ENCODE measurements around the gene AHNAK2. TPM values are rescaled to one million over a fixed set of nuclear protein-coding genes. Genes with fewer than 3 reads are reported as not detected.

The AHNAK2 gene
- total RNA-seq, 2 donors from 2014 or later = 3.6 to 5.2 TPM

DNA sequence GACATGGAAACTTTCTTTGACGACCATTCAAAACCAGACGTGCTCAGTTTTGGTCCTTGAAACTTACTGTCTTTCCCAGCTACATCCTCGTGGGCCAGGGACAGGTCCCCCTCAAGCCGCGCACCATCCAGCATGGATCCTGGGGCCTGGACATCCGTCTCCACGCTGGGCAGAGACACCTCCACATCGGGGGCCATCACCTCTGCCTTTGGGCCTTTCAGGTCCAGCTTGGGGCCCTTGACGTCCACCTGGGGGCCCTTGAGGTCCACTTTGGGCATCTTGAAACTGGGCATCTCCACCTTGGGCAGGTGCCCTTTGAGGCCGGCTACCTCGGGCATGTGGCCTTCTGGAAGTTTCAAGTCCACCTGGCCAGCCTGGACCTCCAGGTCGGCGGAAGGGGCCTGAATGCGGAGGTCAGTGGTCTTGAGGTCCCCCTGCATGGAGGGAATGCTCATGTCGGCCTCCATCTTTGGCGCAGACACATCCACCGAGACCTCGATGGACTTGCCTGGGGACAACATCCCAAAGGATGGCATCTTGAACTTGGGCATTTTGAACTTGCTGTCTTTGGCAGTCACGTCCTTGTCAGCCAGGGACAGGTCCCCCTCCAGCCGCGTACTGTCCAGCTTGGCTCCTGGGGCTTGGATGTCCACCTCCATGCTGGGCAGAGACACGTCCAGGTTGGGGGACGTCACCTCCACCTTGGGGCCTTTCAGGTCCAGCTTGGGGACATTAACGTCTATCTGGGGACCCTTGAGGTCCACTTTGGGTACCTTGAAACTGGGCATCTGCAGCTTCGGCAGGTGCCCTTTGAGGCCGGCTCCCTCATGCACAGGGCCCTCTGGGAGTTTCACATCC is 36.4 kb downstream of the AHNAK2 start:
- Histone ChIP-seq H3K27me3 (no peaks in the 10 kb centered on the region), H3K36me3 (replicated peaks in 1 of 2; ENCODE audit: insufficient read depth in 1 of 2, low read depth in 2 of 2) (no peaks in the 10 kb centered on the region), H3K4me1 (no peaks in the 10 kb centered on the region), H3K9me3 (no peaks in the 10 kb centered on the region), H3K27ac (no peak overlapping the region), H3K4me3 (no peak overlapping the region)
- intact Hi-C loops (cut with DNase I) = no loop called here
- WGBS, 2 donors = 79 to 84% methylated on average over 12 to 25 of the region's 26 CpGs
- no peak for ATAC-seq
- TF ChIP-seq CTCF (IDR thresholded peaks at IDR 0.05) (no peak), POLR2A (IDR thresholded peaks at IDR 0.05) (no peak)
- DNase-seq = peak in 1 of 4 donors; percentile 2

GRCh38 chr14:104940526-104941150 is 37.5 kb downstream of the AHNAK2 start:
- ATAC-seq (no peak), DNase-seq (peak in 1 of 4 donors; percentile 3)
- intact Hi-C loops (cut with DNase I) = no loop called here
- Histone ChIP-seq H3K4me3 (no peak overlapping the region), H3K4me1 (peaks cover 2% of the 10 kb centered on the region), H3K9me3 (no peaks in the 10 kb centered on the region), H3K27ac (no peak overlapping the region), H3K36me3 (replicated peaks in 1 of 2; ENCODE audit: insufficient read depth in 1 of 2, low read depth in 2 of 2) (no peaks in the 10 kb centered on the region), H3K27me3 (no peaks in the 10 kb centered on the region)
- TF ChIP-seq POLR2A (IDR thresholded peaks at IDR 0.05) (no peak), CTCF (IDR thresholded peaks at IDR 0.05) (peak in 1 of 7 experiments; percentile 14)
- WGBS, 2 donors = 60 to 61% methylated on average over 3 of the region's 3 CpGs

- Histone ChIP-seq H3K36me3 (replicated peaks in 1 of 2; ENCODE audit: insufficient read depth in 1 of 2, low read depth in 2 of 2) (no peaks in the 10 kb centered on the region), H3K4me3 (no peak overlapping the region), H3K4me1 (peaks cover 10% of the 10 kb centered on the region), H3K9me3 (no peaks in the 10 kb centered on the region), H3K27me3 (no peaks in the 10 kb centered on the region), H3K27ac (no peak overlapping the region)
- ATAC-seq (peak; percentile 60), DNase-seq (peak in 1 of 4 donors; percentile 15)
- TF ChIP-seq POLR2A (IDR thresholded peaks at IDR 0.05) (no peak), CTCF (IDR thresholded peaks at IDR 0.05) (no peak)
- WGBS, 2 donors = 54 to 55% methylated on average over 7 to 11 of the region's 11 CpGs
- intact Hi-C loops (cut with DNase I) = no loop called here
These were observed 38.3 kb downstream of the AHNAK2 start for GRCh38 chr14:104939666-104940410.

DNA sequence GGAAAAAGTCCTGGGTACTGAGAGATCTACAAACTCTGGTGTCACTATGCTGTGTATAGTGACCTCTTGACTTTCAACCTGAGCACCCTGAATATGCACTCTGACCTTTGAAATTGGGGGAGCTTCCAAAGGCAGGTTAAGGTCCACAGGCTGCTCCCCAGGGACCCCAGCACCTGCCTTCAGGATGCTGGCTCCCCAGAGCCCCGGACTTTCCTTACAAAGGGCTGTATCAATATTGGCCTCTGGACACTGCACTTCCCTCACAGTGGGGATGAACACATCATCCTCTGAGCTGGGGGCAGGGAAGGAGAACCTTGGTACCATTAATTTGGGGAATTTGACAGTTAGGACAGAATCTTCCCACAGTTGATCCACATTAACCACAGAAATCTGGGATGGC is 39.2 kb downstream of the AHNAK2 start:
- intact Hi-C loops (cut with DNase I) = no loop called here

More for the DNA sequence above, 39.2 kb downstream of the AHNAK2 start:
- 100% methylated on average over 1 of the region's 1 CpG; no CpG with 5 or more reads in 1 of the 2 donors for WGBS, 2 donors
- DNase-seq = no peak
- H3K27me3 ChIP-seq = no peaks in the 10 kb centered on the region
- no peak for TF ChIP-seq POLR2A (IDR thresholded peaks at IDR 0.05)
- no peak for TF ChIP-seq CTCF (IDR thresholded peaks at IDR 0.05)
- H3K36me3 ChIP-seq (replicated peaks in 1 of 2; ENCODE audit: insufficient read depth in 1 of 2, low read depth in 2 of 2) = no peaks in the 10 kb centered on the region
- no peak for ATAC-seq
- H3K4me3 ChIP-seq = no peak overlapping the region
- H3K9me3 ChIP-seq = no peaks in the 10 kb centered on the region
- H3K4me1 ChIP-seq = peaks cover 13% of the 10 kb centered on the region
- no peak overlapping the region for H3K27ac ChIP-seq

Data from body of pancreas (tissue), 4 donors.